Gastroesophageal sphincter (tissue), 4 donors: ENCODE measurements around the gene COMP. TPM values are rescaled to one million over a fixed set of nuclear protein-coding genes. Genes with fewer than 3 reads are reported as not detected.

Experiments
- ATAC-seq: fragments of 150-250 bp; one replicate; pipeline ENCODE4 v1.9.1; 2016; ENCODE audit warnings: mild to moderate bottlenecking, moderate library complexity
- H3K27ac ChIP-seq, 4 donors: fragments of 200-600 bp; sonication (generic) in 3 of 4; 1 replicate in 3 of 4; 2 replicates in 1 of 4; pipeline ENCODE4 v1.5.1; 2016 to 2019
- H3K27me3 ChIP-seq: fragments of 200-600 bp; sonication (generic); one replicate; pipeline ENCODE4 v1.5.1; 2019
- H3K36me3 ChIP-seq, 2 donors: fragments of 200-600 bp; sonication (generic); one replicate each; pipeline ENCODE4 v1.5.1; 2019; ENCODE audit warnings: control low read depth in 1 of 2
- H3K4me1 ChIP-seq, 3 donors: fragments of 200-600 bp; sonication (generic); 1 replicate in 2 of 3; 2 replicates in 1 of 3; pipeline ENCODE4 v1.5.1; 2016 to 2019; ENCODE audit warnings: control low read depth in 2 of 3
- H3K4me3 ChIP-seq, 2 donors: fragments of 200-600 bp; sonication (generic); one replicate each; pipeline ENCODE4 v1.5.1; 2019; ENCODE audit warnings: mild to moderate bottlenecking in 1 of 2, moderate library complexity in 1 of 2
- H3K9me3 ChIP-seq, 3 donors: fragments of 200-600 bp; sonication (generic); one replicate each; pipeline ENCODE4 v1.5.1; 2017 to 2019; ENCODE audit warnings: control low read depth in 2 of 3
- CTCF ChIP-seq, 4 experiments: fragments of 200-600 bp in 2 of 4; fragments of 450-650 bp in 2 of 4; sonication (generic) in 1 of 4; IDR thresholded peaks; one replicate each; pipeline ENCODE4 v1.5.1; 2017 to 2019; ENCODE audit warnings: antibody characterized with exemption in 4 of 4, mild to moderate bottlenecking in 2 of 4, moderate library complexity in 2 of 4
- EP300 ChIP-seq: sonication (generic); formaldehyde crosslinking; IDR thresholded peaks from one replicate; pipeline ENCODE4 v1.6.1; 2017; ENCODE audit warnings: antibody characterized with exemption, mild to moderate bottlenecking
- POLR2A ChIP-seq, 2 donors: fragments of 450-650 bp; IDR thresholded peaks; one replicate each; pipeline ENCODE4 v1.6.1; 2017; ENCODE audit warnings: antibody characterized with exemption in 2 of 2, mild to moderate bottlenecking in 2 of 2, moderate library complexity in 1 of 2
- POLR2AphosphoS5 ChIP-seq: sonication (generic); formaldehyde crosslinking; IDR thresholded peaks from one replicate; pipeline ENCODE4 v1.6.1; 2017; ENCODE audit warnings: antibody characterized with exemption
- WGBS, 2 donors: methylation state at CpG; one replicate each; pipeline ENCODE4 v1.1.5; 2018; ENCODE audit warnings: low coverage in 1 of 2; 5-methylcytosine and 5-hydroxymethylcytosine counted together
- total RNA-seq, 4 donors: library from RNA; depleted of rRNA; stranded (reverse); fragments of >200 nt; gene quantifications; one replicate each; pipeline ENCODE4 v1.1.0, GENCODE V29; 2016

Gene COMP
- total RNA-seq, 4 donors from 2014 or later, result 0.40 to 4.4 (median 0.50) TPM

- ATAC-seq, result no peak
- Histone ChIP-seq H3K27me3 (no peaks in the 10 kb centered on the region), H3K9me3 (no peaks in the 10 kb centered on the region), H3K27ac (no peak overlapping the region), H3K36me3 (no peaks in the 10 kb centered on the region), H3K4me3 (no peak overlapping the region), H3K4me1 (peaks cover 0 to 52% (median 20%) of the 10 kb centered on the region in 3 donors)
- TF ChIP-seq CTCF (IDR thresholded peaks at IDR 0.05), result no peak
- TF ChIP-seq POLR2AphosphoS5, result no peak
- no peak for TF ChIP-seq POLR2A (IDR thresholded peaks at IDR 0.05)
- no peak for TF ChIP-seq EP300
- WGBS, 2 donors, result 80% methylated on average over 1 of the region's 1 CpG; no CpG with 5 or more reads in 1 of the 2 donors
Observed at GRCh38 chr19:18737954-18738351, 53.2 kb downstream of the COMP start.

- Histone ChIP-seq H3K36me3 (no peaks in the 10 kb centered on the region), H3K4me1 (peaks cover 0 to 50% (median 22%) of the 10 kb centered on the region in 3 donors), H3K27ac (no peak overlapping the region), H3K27me3 (no peaks in the 10 kb centered on the region), H3K9me3 (no peaks in the 10 kb centered on the region), H3K4me3 (no peak overlapping the region)
- TF ChIP-seq POLR2A (IDR thresholded peaks at IDR 0.05) (no peak), CTCF (IDR thresholded peaks at IDR 0.05) (no peak), POLR2AphosphoS5 (no peak), EP300 (no peak)
- no peak for ATAC-seq
- 61 to 69% methylated on average over 6 to 10 of the region's 10 CpGs for WGBS, 2 donors
Observed at GRCh38 chr19:18737337-18737953, 53.7 kb downstream of the COMP start.

- Histone ChIP-seq H3K9me3 (no peaks in the 10 kb centered on the region), H3K36me3 (no peaks in the 10 kb centered on the region), H3K4me1 (peaks cover 0 to 42% (median 15%) of the 10 kb centered on the region in 3 donors), H3K27me3 (no peaks in the 10 kb centered on the region), H3K27ac (no peak overlapping the region), H3K4me3 (no peak overlapping the region)
- WGBS, 2 donors, result 100% methylated on average over 1 to 3 of the region's 27 CpGs
- ATAC-seq, result no peak
- TF ChIP-seq POLR2AphosphoS5 (no peak), POLR2A (IDR thresholded peaks at IDR 0.05) (no peak), CTCF (IDR thresholded peaks at IDR 0.05) (no peak), EP300 (no peak)
Observed at GRCh38 chr19:18736415-18737336, 54.4 kb downstream of the COMP start.

GRCh38 chr19:18735752-18736151 lies 55.4 kb downstream of the COMP start:
- no peak overlapping the region for H3K4me3 ChIP-seq
- no CpG with 5 or more reads among the region's 9 CpGs for WGBS, 2 donors
- TF ChIP-seq CTCF (IDR thresholded peaks at IDR 0.05) (no peak), EP300 (no peak), POLR2A (IDR thresholded peaks at IDR 0.05) (no peak), POLR2AphosphoS5 (no peak)
- no peaks in the 10 kb centered on the region for H3K27me3 ChIP-seq
- no peaks in the 10 kb centered on the region for H3K36me3 ChIP-seq
- no peaks in the 10 kb centered on the region for H3K9me3 ChIP-seq
- H3K27ac ChIP-seq, result no peak overlapping the region
- ATAC-seq, result no peak
- H3K4me1 ChIP-seq, result peaks cover 0 to 33% (median 9%) of the 10 kb centered on the region in 3 donors
